WI38 (cell line): ENCODE data around the gene GABRG3.

Experiments
- H3K4me3 ChIP-seq: 2 replicates; pipeline ENCODE4 v1.5.1; 2011; ENCODE audit warnings: low read depth, mild to moderate bottlenecking, control low read depth, low read length
- TF ChIP-seq, protein P1 (sequence below): IDR thresholded peaks from 2 replicates; pipeline ENCODE4 v1.5.1; 2012; ENCODE audit warnings: low read depth, mild to moderate bottlenecking, control low read depth, low read length

The GABRG3 gene

DNA sequence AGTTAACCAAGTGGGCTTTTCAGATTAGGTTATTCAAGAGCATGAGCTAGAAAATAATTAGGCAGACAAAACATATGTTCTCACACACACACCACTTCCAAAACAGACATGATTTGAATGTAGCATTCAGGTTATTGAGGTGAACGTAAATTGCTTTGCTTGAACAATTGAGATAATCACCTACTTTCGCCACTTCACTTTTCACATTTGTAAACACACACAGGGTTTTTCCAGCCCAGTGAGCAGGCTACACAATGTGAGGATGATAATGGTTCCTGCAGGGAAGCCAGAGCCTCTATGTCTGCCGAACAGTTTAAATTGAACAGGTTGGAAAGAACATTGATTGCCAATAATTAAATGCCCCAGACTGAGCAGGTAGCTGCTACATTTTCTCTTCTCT, 567.3 kb downstream of the GABRG3 start:
- H3K4me3 ChIP-seq = no peak overlapping the region
- TF ChIP-seq, protein P1, sequence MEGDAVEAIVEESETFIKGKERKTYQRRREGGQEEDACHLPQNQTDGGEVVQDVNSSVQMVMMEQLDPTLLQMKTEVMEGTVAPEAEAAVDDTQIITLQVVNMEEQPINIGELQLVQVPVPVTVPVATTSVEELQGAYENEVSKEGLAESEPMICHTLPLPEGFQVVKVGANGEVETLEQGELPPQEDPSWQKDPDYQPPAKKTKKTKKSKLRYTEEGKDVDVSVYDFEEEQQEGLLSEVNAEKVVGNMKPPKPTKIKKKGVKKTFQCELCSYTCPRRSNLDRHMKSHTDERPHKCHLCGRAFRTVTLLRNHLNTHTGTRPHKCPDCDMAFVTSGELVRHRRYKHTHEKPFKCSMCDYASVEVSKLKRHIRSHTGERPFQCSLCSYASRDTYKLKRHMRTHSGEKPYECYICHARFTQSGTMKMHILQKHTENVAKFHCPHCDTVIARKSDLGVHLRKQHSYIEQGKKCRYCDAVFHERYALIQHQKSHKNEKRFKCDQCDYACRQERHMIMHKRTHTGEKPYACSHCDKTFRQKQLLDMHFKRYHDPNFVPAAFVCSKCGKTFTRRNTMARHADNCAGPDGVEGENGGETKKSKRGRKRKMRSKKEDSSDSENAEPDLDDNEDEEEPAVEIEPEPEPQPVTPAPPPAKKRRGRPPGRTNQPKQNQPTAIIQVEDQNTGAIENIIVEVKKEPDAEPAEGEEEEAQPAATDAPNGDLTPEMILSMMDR = no peak

GRCh38 chr15:27541581-27541980, 570.6 kb downstream of the GABRG3 start:
- H3K4me3 ChIP-seq = no peak overlapping the region
- TF ChIP-seq, protein P1 = no peak

DNA sequence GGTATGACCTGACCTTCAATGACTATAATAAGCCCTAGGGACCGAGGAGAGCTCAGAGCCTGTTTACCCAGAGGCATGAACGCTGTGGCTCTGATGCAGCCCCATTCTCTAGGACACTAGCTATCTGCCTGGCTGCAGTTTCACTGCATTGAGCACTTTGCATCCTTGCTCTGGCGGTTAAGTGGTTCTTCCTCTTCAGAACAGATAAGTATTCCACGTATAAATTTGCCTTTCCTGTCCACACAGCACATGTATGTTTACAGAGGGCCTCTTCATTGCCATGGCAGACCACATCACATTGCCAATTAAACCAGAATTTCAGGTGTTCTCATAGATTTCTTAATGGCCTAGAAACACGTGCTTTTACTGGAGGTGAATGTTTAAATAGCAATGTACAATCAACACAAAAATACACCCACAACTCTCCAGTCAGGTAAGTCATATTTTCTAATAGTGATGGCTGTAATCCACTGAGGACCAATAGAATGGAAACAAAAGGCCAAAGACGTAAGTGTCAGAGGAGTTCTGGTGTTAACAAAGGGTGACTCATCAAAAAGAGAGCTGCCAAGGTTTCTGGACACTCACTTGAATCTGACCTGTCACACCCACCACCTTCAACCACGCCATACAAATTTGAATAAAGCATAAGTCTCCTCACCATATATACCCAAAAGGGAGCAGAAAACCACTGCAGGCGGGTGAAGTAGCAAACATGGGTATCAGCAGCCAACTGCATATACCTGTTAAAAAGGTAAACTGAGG, 574.7 kb downstream of the GABRG3 start:
- H3K4me3 ChIP-seq = no peak overlapping the region
- TF ChIP-seq, protein P1 = no peak

- H3K4me3 ChIP-seq = no peak overlapping the region
- TF ChIP-seq, protein P1 = no peak
These were observed 578.8 kb downstream of the GABRG3 start for GRCh38 chr15:27549746-27550145.

GRCh38 chr15:27550635-27551034, 579.7 kb downstream of the GABRG3 start:
- TF ChIP-seq, protein P1 = no peak
- H3K4me3 ChIP-seq = no peak overlapping the region

DNA sequence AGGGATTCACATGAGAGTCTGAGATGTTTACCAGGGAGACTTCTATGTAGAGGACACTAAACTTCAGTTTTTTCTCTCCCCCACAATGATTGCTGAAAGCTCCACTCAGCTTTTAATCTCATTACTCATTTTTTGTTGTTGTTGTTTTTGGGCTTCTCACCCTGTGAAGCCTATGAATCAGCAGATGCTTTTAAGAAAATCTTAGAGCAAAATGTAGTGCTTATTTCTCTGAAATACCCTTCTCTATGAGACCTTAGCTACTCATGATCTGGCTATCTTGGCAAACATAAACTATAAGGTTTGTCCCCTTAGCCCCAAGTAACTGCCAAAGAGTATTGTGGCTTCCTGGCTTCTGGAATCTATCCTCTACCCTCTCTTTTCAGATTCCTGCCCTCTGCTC, 590.8 kb downstream of the GABRG3 start:
- TF ChIP-seq, protein P1 = no peak
- no peak overlapping the region for H3K4me3 ChIP-seq

DNA sequence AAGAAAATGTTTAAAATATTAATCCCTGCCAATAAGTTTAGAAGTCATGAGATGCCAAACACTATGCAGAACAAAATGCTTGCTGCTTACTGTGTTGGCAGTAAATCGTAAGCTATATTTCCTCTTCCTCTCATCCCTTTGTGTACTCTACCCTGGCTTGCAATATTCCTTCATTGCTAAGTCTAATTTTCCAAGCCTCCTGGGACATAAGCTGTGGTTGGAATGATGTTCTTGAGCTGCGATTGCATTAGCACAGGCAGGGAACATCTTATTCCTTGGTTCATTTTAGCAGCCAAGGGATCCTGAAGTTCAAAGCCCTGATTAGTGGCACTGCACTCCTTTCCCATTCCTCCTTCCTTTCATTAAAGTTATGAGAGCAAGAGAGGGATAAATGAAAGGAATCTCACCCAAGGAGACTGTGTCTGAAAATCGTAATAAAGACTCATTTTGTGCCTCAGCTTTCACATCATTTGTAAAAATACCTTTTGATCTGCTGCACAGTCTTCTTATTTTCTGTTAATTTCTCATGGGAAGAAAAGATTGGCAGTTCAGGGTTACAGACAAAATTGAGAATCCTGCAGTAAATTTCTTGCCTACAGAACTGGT, 592.9 kb downstream of the GABRG3 start:
- no peak overlapping the region for H3K4me3 ChIP-seq
- TF ChIP-seq, protein P1 = no peak
